ENCODE measurements around the gene MICU1.

DNA sequence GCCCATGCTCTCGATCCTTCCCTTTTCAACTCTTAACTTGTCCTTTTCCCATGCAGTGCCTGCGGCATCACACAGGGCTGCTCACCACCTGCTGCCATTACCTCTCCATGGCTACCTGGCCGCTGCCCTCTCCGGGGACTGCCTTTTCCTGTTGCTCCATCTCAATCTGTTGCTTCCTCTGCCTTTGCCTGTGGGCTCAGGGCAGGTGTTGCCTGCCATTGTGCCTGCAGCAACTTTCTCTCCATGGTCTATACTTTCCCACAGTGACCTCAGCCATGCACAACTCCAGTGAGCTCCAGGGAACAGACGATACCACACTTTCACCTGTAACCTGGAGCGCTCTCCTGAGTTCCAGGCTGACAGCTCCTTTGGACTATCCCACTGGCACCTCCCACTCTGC is 274.4 kb downstream of the MICU1 start:
- no peak for TF ChIP-seq CTCF (IDR thresholded peaks at IDR 0.05)
- TF ChIP-seq EP300 (IDR thresholded peaks at IDR 0.05), result no peak
